Measurements from ENCODE around the gene CELF6.

Gene CELF6

DNA sequence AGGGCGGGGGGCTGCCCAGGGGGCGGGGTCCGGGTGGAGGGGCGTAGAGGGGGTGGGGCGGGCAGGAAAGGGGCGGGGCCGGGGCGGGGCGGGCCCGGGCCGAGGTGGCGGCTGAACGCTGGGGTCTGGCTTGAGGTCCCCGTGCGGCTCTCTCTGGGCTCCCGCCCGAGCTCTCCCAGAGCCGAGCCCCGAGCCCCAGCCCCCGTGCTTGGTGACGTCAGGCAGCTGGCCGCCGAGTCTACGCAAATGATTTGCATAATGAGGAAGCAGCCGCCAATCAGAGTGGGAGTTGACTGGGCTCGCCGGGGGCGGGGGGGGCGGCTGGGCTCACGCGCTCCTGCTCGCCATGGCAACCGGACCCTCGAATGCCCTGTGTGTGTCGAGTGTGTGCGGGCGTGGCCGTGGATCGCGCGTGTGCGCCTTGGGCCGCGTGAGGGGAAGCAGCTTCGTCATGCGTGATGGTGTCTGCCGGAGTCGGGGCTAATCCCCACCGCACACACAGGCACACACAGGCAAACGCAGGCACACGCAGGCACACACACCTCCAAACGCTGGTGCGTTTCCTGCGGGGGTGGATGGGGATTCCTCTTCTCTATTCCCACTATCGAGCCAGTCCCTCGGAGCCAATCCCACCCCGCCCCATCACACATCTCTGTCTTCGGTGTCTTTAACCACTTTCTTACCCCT lies at the start of gene CELF6:
Gene CELF6, minus strand, starts transcription at position 173 of the 687 bp plus-strand sequence. CDS start 283 bp downstream, outside the sequence.
- peak; percentile 50 for DNase-seq (ENCODE audit: low spot score)

DNA sequence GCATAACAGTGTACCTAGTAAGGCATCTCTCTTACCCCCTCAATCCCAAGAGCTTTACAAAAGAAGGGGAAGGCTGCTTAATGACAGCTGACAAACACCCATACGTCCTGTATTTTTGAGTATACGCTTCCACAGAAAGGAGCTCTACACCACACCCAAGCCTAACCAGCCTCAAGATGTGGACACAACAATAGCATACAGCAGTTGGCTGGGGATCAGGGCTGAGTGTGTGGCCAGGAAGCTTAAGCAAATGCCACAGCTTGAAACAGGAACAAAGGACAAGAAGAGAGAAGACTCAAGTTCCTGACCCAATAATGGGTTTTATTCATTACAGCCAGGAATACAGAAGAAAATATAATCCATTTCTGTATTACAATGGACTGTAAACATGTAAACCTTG lies 48.9 kb upstream of the CELF6 start:
- DNase-seq (ENCODE audit: low spot score) = no peak

DNA sequence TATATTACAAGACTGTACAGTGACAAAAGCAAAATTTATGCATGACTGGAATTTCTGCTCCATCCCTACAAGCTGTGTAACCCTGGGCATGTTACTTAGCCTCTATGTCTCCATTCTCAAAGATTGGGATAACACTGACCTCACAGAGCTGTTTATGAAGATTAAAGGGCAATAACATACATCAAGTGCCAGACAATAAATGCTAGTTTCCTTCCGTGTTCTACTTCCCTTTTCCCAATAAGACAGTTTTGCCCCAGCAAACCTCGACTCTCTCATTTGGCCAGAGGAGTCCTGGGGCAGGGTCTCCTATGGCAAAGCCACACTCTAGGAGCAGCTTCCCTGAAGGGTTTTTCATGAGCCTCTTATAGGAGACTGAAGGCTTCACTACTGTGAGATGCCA lies 48.4 kb upstream of the CELF6 start:
- DNase-seq (ENCODE audit: low spot score) = no peak

DNA sequence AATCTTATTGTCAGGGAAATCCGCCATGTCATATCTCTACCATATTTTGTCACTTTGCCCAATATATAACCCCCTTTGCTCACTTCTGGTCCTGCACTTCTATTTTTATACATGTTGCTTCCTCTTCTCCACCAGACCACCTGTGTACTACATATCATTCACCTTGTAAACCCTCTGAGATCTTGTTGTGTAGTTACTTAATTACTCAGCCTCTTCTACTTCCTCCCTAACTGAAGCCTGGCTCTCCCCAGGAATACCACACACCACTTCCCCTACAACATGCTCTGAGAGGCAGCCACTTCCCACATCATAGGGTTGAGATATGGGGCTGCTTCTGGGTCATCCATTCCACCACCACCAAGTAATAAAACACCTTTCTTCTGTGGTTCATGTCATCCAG lies 45.9 kb upstream of the CELF6 start:
- peak; percentile 46 for DNase-seq (ENCODE audit: low spot score)

DNA sequence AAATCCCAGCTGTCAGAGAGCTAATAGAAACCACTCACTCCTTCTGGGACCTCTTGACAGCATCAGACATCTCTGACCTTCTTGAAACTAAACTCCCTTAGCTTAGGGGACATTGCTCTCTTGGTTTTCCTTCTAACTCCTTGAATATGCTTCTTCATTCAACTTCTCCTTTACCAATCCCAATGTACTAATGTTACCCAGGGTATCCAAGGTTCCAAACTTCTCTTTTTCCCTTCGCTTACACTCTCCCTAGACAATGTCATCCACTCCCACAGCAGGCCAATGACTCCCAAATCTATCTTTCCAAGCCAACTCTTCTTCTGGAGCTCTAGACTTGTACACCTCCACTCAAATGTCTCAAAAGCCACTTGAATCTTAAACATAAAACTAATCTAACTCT lies 41.2 kb upstream of the CELF6 start:
- DNase-seq (ENCODE audit: low spot score) = no peak

DNA sequence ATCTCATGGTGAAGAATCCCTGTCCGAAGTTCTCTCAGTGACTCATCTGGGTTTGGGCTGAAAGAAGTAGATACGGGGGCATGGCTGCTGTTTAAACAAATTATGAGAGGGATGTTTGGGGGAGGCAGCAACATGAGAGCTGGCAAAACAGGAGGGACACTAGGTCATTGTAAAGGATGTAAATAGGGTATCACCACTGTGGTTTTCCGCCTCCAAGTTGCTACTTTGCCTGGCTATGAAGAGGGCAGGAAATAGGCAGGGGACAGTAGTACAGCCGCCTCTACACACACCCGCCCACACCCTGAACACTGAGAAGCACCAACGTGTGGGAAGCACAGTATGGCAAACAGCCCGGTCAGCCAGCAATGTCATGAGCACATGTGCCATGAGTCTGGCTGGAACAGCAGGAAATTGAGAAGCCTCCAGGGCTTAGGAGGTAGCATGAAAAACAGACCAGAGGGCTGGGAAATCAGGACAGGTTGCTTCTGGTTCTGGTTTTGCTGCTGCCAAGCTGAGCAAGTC lies 38.8 kb upstream of the CELF6 start:
- DNase-seq (ENCODE audit: low spot score) = no peak

DNA sequence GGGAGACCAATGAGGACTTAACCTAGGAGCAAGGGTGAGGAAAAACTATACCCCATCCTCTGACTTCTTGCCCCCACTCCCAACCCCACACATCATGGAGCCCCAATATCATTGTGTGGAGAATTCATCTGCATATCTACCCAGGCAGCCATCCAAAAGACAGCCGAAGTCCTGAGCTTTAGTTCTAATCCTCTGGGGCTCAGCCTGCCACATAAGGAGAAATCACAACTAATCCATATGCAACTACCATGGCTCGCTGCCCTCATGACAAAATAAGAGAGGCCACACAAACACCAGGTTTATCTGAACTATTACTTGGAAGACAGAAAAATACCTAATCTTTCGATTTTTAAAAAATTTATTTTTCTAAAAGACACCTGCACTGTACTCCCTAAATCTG lies 38.2 kb upstream of the CELF6 start:
- no peak for DNase-seq (ENCODE audit: low spot score)

DNA sequence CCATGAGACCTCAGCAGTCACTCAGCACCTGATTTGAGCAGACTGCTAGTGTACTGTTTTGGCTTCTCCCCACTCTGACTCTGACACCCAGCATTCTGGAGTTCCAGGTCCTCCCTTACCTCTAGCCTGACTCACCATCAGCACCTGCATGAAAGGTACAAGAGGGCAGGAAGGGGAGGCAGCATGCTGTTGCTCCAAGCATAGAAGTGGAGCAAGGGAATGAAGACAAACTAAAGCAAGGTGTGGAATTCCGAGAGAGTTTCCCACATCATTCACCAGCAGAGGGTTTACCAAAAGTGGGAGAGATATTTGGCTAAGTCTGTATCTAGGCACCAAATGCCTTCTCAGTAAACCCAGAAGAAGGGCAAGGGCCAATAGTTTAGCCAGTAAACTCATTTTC lies 34.5 kb upstream of the CELF6 start:
- DNase-seq (ENCODE audit: low spot score) = no peak

DNA sequence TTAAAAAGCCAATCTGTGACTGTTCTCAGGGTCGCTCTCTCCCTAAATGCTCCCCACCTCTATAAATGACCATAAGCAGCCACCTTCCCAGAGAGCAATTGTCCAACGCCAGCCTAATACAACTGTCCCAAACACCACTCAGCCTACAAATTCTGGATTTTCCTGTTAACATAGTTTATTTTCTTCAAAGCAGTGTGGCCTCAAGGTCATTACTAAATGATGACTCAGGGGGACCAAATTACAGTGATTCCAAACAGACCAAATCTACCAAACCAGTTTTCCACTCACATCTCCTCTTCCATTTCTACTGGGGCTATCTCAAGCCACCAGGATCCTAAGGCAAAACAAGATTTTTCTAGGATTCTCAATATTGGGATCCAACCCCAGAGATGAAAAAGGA lies 33.3 kb upstream of the CELF6 start:
- DNase-seq (ENCODE audit: low spot score) = no peak

DNA sequence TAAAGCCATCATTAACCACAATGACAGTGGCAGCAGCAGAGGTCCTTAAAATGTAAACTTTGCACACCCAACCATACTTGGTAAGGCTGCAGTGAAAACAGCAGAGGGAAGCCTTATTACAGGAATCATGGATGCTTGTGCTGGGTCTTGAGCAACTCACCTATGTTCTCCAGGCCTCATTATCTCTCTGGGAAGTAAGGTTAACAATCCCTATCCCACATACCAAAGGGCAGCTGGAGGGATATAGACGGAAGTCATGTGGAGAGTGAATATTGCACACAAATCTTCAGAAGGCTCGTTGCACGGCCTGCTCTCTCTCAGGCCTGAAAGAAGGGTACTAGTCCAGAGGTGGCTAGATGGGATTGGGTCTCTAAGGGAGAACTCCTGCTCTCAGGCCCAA lies 25.8 kb upstream of the CELF6 start:
- DNase-seq (ENCODE audit: low spot score) = no peak

DNA sequence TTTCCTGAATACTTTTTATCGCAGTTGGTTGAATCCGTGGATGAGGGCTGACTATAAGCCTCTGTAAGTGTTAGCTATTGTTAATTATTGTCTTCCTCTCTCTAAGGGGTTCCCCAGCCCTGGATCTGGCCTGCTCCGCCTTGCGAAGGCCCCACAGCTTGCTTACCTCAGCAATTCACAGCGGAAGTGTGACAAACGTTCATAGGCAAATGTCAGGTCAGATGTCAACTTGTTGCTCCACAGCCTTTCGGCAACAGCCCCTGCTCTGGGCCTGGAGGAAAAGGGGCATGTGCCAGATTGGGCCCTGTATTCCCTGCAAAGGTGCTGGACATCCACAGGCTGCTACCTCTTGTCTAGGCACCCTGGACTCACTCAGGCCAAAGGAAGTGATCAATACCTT lies 25.3 kb upstream of the CELF6 start:
- DNase-seq (ENCODE audit: low spot score) = no peak

DNA sequence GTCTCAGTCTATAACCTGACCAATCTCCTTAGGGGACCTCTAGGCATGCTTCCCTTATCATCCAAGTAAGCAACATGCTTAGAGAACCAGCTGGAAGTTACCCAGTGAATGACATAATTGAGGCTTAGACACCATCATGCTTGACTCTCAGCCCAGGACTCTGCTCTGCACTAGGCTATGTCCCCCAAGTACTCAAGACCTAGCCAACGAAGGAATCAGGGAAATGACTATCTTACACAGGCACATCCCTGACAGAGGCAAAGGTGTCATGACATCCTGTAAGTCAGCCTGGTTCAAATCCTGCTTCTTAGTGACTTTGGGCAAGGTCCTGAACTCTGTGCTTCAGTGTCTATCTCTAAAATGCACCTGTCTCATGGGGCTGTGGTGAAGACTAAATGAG lies 24.6 kb upstream of the CELF6 start:
- DNase-seq (ENCODE audit: low spot score) = no peak

DNA sequence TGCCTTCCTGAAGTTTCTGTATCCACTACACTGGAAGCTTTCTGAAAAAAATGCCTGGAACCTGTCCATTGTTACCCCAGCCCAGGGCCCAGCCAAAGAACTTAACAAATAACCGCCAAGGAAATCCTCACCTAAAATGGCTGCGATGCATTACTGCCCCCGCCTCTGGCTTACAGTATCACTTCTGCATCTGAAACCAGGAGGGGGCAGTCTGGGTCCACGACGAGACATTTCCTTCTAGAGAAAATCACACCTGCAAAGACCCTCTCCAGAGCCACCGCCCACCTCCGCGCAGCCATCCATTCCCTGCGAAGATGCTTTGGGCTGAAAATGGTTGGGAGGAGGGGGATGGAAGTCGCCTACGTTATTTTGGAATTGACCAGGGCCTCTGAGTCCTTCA lies 22.4 kb upstream of the CELF6 start:
- peak; percentile 31 for DNase-seq (ENCODE audit: low spot score)

DNA sequence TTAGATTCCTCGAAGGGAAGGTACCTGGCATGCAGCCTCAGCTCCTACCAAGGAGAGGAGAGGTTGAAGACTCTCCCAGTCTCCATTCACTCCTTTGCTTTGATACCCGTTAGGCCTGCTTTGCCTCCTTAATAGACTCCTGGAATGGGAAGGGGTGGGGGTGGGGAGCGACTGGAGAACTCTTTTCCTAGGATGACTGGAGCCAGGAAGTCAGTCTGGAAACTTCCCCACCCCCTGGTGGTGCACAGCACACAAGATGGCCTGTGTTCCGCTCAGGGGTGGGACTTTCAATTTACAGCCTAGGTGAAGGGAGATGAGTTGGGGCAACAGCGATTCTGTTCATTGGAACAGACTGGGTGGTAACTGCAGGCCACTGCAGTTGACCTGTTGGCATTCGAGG lies 21.4 kb upstream of the CELF6 start:
- DNase-seq (ENCODE audit: low spot score) = no peak

DNA sequence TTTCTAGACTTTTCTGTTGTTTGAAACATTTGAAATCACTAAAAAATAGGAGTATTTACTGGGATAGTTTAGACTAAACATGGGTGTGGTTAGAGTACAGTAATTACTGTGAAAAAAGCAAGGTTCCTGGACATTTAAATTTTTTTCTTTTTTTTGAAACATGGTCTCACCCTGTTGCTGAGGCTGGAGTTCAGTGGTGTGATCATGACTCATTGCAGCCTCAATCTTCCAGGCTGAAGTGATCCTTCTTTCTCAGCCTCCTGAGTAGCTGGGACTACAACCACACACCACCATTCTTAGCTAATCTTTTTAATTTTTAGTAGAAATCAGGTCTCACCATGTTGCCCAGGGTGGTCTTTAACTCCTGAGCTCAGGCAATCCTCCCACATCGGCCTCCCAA lies 20.4 kb upstream of the CELF6 start:
- DNase-seq (ENCODE audit: low spot score) = no peak

DNA sequence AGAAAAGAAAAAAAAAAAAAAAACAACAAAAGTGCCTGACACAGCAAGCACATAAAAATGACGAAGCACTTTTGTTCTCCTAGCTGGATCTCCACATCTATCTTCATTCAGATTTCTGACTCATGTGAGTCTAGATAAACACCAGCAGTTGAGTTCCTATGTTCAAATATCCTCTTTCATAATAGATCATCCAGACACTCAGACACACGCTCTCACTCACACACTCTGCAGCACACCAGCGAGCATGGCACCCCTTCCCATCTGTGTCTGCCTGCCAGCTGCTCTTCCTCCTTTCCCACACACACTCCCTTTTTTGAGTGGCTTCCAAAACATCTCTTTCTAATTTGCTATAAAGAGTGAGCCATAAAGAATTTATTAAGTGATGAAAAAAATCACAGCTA lies 19.8 kb upstream of the CELF6 start:
- no peak for DNase-seq (ENCODE audit: low spot score)

DNA sequence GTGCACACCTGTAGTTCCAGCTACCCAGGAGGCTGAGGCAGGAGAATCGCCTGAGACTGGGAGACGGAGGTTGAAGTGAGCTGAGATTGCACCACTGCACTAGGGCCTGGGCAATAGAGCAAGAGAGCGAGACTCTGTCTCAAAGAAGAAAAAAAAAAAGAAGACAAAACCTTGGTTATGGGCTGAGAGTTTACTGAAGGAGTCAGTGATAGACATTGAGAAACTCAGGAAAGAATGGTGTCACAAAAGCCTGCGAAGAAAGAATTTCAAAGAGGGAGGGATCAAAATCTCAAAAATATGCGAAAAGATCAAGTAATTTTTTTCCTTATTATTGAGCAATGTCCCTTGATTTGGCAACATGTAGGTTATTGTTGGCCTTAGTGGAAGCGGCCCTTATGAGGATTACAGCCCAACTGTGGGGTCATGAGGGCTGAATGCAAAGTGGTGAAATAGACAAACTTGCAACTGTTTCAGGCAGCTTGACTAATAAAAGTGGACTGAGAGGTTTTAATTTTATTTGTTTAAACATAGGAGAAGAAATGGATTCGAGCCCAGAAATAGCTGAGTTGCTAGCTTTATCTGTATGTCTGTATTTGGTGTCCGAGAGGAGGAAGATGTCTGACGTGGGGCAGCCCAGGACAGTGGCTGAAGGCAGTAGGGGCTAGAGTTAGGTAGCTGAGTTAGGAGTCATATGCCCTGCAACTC lies 18.8 kb upstream of the CELF6 start:
- DNase-seq (ENCODE audit: low spot score) = no peak

DNA sequence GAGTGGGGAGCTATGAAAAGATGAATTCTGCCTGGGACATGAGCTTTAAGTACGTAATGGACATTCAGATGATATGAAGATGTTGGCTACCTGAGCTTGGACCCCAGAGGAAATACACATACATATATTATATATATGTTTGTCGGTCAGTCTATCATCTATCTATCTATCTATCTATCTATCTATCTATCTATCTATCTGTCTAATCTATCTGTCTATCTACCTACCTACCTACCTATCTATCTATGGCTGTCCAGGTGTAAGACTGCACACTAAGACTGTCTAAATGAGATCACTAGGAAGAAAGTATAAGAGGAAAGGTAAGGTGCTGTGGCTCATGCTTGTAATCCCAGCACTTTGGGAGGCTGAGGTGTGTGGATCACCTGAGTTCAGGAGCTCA lies 18.2 kb upstream of the CELF6 start:
- DNase-seq (ENCODE audit: low spot score) = no peak

DNA sequence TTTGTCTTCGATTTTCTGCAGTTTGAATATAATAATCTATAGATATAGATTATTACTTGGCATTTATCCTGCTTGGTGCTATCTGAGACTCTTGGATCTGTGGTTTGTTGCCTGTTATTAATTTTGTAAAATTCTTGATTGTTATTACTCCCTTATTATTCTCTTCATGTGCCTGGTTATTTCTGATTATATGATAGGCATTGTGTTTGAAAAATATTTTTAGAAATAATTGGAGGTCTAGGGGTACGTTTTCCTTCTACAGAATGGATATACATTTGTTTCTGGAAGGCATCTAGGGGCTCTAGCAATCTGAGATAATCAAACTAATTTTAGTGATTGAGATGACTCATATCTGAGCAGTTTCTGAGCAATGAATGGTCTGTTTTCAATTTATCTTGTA lies 14.9 kb upstream of the CELF6 start:
- no peak for DNase-seq (ENCODE audit: low spot score)

DNA sequence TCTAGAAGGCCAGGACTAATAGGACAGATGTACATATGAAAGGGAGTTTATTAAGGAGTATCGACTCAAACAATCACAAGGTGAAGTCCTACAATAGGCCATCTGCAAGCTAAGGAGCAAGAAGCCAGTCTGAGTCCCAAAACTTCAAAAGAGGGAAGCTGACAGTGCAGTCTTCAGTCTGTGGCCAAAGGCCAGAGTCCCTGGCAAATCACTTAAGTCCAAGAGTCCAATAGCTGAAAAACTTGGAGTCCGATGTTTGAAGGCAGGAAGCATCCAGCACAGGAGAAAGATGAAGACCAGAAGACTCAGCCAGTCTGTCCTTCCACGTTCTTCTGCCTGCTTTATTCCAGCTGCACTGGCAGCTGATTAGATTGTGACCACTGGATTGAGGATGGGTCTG lies 11.1 kb upstream of the CELF6 start:
- no peak for DNase-seq (ENCODE audit: low spot score)

DNA sequence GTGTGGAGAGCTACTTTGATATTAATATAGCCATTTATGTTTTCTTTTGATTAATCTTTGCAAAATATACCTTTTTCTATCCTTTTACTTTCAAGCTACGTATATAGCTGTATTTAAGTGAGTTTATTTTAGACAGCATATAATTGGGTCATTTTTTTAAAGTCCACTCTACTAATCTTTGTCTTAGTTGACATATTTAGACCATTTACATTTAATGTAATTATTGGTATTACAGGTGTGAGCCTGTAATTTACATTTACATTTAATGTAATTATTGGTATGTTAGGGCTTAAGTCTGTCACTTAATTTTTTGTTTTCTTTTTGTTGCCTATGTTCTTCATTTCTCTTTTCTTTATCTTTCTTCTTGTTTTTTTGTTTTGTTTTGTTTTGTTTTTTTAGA lies 3.8 kb upstream of the CELF6 start:
- no peak for DNase-seq (ENCODE audit: low spot score)

DNA sequence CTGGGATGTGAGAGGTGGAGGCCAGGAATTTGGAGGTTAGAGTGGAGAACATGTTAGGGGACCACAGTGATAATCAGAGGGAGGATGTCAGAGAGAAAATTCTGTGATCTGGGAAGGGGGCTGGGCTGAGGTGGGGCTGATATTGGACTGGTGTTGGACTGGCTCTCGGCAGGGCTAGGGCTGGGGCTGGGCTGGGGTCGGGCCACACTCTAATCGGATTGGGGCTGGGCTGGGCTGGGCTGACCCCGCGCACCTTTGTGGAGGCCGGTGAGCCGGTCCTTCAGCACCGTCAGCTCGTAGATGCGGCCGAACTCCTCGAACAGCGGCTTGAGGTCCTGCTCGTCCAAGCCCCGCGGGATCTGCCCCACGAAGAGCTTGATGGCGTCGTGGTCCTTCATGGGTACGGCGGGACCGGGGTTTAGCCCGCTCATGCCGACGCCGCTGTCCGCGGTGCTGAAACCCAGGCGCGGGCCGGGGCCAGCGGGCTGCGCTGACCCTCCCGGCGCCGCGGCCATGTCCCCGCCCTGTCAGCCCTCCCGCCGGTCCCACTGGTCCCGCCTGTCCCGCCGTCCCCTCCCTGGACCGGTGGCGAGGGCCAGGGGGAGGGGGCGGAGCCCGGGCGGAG lies 485 bp downstream of the CELF6 start:
- DNase-seq (ENCODE audit: low spot score) = peak; percentile 22

DNA sequence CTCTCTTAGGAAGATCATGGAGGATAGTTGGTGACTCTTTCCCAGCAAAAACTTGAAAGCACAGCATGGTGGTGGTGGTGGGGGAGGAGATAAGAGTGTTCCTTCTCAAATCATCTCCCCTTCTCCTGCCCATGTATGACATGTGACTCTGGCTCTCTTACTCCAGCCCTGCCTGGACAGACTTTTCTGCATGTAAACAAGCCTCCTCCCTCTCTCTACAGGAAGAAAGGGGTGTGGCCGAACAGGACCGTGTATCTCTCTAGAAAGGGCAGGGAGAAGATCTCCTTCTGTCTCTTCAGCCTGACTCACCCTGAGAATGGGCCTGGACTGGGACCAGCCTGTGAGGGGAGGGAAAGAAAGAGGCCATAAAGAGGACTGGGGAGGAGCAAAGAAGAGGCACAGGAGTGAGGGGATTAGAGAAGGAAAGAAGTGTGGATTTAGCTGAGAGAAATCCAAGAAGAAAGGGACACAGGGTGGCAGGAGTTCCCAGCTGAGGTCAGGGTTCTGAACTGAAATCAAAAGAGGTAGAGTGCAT lies 1.5 kb downstream of the CELF6 start:
- DNase-seq (ENCODE audit: low spot score) = no peak
